HCT116 (cell line): ENCODE data around the gene PRRT3. TPM values are rescaled to one million over a fixed set of nuclear protein-coding genes. Genes with fewer than 3 reads are reported as not detected.

Source experiments
- total RNA-seq: library from RNA; stranded (reverse); gene quantifications from one replicate; pipeline ENCODE4 v1.2.1, GENCODE V29; 2021; ENCODE audit not compliant: unreplicated experiment

Gene PRRT3
- total RNA-seq, 1 experiment from 2014 or later, result 0.96 TPM

Other genes starting within 250 kb of the PRRT3 start
- gene CPNE9, start 248.6 kb downstream of the PRRT3 start, total RNA-seq, result 0.98 TPM
- 23.6 TPM for gene BRPF1, start 220.7 kb downstream of the PRRT3 start, total RNA-seq
- gene OGG1, start 202.5 kb downstream of the PRRT3 start, total RNA-seq, result 16.3 TPM
- 19.7 TPM for gene CAMK1, start 182.5 kb downstream of the PRRT3 start, total RNA-seq
- 72.0 TPM for gene TADA3, start 159.9 kb downstream of the PRRT3 start, total RNA-seq
- gene ARPC4, start 159.3 kb downstream of the PRRT3 start, total RNA-seq, result 110 TPM
- 40.3 TPM for gene TTLL3, start 142.1 kb downstream of the PRRT3 start, total RNA-seq
- gene RPUSD3, start 108.4 kb downstream of the PRRT3 start, total RNA-seq, result 58.0 TPM
- gene CIDEC, start 72.2 kb downstream of the PRRT3 start, total RNA-seq, result not detected
- gene JAGN1, start 61.8 kb downstream of the PRRT3 start, total RNA-seq, result 33.4 TPM
- gene IL17RE, start 49.6 kb downstream of the PRRT3 start, total RNA-seq, result 14.3 TPM
- gene IL17RC, start 35.3 kb downstream of the PRRT3 start, total RNA-seq, result 17.6 TPM
- 18.7 TPM for gene CRELD1, start 18.6 kb downstream of the PRRT3 start, total RNA-seq
- 12.4 TPM for gene EMC3, start 34.4 kb upstream of the PRRT3 start, total RNA-seq
- 50.0 TPM for gene FANCD2, start 74.0 kb upstream of the PRRT3 start, total RNA-seq
- gene FANCD2OS, start 155.8 kb upstream of the PRRT3 start, total RNA-seq, result not detected
- 93.4 TPM for gene BRK1, start 163.3 kb upstream of the PRRT3 start, total RNA-seq
- gene VHL, start 189.4 kb upstream of the PRRT3 start, total RNA-seq, result 56.1 TPM
- 3.6 TPM for gene IRAK2, start 212.5 kb upstream of the PRRT3 start, total RNA-seq